C4-2B (cell line): ENCODE data around the gene LCT.

ENCODE experiments used
- ZFX ChIP-seq: fragments of 450-650 bp; IDR thresholded peaks from 2 replicates; pipeline ENCODE4 v1.6.1; 2017
- TF ChIP-seq, protein P1 (sequence below): fragments of 450-650 bp; conservative IDR thresholded peaks from 2 replicates; pipeline ENCODE4 v1.5.1; 2017; ENCODE audit warnings: mild to moderate bottlenecking

DNA sequence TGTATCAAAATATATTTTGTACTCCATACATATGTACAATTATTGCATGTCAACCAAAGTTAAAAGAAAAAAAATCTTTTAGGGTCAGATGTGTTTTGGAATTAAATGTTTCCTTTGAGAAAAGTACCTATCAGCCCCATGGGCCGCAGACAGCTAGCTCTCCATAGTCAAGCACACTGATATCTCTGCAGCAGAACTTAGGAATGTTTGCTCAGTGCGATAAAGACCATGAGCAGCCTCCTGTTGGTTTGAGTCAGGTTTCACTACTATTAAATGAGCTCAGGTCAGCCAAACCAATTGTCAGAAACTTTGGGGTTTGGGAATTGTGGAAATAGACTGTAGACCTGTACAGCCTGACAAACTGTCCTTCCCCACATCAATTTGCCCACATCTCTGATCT is 33.7 kb downstream of the LCT start:
- TF ChIP-seq, protein P1, sequence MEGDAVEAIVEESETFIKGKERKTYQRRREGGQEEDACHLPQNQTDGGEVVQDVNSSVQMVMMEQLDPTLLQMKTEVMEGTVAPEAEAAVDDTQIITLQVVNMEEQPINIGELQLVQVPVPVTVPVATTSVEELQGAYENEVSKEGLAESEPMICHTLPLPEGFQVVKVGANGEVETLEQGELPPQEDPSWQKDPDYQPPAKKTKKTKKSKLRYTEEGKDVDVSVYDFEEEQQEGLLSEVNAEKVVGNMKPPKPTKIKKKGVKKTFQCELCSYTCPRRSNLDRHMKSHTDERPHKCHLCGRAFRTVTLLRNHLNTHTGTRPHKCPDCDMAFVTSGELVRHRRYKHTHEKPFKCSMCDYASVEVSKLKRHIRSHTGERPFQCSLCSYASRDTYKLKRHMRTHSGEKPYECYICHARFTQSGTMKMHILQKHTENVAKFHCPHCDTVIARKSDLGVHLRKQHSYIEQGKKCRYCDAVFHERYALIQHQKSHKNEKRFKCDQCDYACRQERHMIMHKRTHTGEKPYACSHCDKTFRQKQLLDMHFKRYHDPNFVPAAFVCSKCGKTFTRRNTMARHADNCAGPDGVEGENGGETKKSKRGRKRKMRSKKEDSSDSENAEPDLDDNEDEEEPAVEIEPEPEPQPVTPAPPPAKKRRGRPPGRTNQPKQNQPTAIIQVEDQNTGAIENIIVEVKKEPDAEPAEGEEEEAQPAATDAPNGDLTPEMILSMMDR, result no peak
- TF ChIP-seq ZFX, result no peak
